Subcutaneous adipose tissue (tissue), 4 donors: Measurements from ENCODE around the gene ELL. TPM values are rescaled to one million over a fixed set of nuclear protein-coding genes. Genes with fewer than 3 reads are reported as not detected.

Source experiments
- CTCF ChIP-seq: fragments of 450-650 bp; IDR thresholded peaks from one replicate; pipeline ENCODE4 v1.5.1; 2016; ENCODE audit warnings: low read depth, mild to moderate bottlenecking, control low read depth, antibody characterized with exemption, moderate library complexity
- total RNA-seq, 4 donors: library from RNA; depleted of rRNA; stranded (reverse); fragments of >200 nt; gene quantifications; one replicate each; pipeline ENCODE4 v1.1.0, GENCODE V29; 2016

ELL gene
- total RNA-seq, 4 donors from 2014 or later: 14.3 to 16.1 (median 15.3) TPM

GRCh38 chr19:18476507-18477041 is 45.3 kb downstream of the ELL start:
- TF ChIP-seq CTCF: no peak

DNA sequence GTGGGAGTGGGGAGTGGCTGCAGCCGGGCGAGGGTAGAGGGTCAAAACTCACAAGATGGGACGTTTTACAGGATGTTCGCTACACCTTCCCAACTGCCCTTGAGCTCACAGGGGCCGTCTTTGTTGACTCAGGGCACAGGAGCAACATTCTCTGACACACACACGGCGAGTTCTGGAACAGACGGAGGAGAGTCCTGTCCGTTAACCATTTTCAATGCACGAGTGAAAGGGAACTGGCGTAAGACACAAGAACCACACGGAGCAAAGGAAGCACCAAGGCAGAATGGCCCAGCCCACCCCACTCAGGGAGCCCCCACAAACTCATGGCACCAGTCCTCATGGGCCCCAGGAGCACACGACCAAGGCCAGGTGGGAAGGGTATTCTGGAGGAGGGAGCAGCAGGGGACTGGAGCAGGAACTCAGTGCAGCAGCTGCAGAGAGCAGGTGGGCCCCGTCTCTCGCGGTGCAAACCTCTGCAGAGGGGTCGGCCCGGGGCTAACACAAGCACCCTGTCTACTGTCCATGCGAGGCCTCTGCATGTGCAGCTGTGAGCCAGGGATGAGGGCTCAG is 46.0 kb downstream of the ELL start:
- no peak for TF ChIP-seq CTCF

DNA sequence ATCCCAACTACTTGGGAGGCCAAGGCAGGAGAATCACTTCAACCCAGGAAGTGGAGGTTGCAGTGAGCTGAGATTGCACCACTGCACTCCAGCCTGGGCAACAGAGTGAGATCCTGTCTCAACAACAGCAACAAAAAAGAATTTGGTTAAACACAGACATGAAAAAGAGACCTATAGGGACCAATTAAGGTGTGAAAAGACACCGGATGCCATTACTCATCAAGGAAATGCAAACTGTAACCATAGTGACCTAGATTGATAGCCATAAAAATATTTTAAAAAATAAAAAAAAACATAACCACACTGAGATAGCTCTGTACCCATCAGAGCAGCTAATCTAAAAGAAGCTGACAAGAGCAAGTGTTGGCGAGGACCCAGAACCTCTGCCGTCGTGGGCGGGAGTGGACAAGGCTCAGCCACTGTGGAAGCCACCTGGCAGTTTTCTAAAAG is 46.8 kb downstream of the ELL start:
- no peak for TF ChIP-seq CTCF

DNA sequence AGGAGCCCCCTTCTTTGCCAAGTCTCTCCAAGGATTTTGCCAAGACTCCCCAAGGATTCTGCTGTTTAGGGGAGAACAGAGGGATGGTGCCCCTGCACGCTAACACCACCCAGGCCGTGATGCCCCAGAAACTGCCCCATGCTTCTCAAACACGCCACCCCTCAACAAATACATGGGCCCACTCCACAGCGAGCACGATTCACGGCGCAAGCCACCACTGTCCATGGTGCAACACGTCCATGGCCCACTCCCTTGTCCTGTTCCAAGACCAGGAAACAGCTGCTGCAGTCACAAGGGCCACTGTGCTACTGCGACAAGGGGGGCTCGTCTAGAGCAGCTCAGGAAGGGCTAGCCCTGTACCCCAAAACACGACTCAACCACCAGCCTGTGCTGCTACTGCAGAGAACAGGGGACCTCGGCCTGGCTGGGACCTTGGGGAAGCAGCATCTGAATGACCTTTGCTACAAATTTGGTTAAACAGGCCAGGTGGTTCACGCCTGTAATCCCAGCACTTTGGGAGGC is 47.4 kb downstream of the ELL start:
- no peak for TF ChIP-seq CTCF

DNA sequence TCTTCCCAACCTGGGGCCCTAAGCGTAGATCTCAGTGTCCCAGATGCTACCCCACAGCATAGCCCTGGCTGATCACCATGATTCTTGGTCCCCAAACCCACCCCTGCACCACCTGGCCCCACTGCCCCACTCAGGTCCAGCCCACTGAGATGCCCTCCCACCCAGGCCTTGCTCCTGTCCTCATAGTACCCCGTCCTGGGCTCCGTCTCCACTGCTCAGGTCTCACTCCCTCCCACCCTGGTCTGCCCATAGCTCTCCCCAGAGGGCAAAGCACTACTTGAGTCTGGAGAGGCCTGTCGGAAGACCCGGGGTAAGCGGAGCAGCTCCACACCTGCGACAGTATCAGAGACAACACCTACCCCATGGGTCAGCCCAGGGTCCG is 48.2 kb downstream of the ELL start:
- TF ChIP-seq CTCF: no peak

DNA sequence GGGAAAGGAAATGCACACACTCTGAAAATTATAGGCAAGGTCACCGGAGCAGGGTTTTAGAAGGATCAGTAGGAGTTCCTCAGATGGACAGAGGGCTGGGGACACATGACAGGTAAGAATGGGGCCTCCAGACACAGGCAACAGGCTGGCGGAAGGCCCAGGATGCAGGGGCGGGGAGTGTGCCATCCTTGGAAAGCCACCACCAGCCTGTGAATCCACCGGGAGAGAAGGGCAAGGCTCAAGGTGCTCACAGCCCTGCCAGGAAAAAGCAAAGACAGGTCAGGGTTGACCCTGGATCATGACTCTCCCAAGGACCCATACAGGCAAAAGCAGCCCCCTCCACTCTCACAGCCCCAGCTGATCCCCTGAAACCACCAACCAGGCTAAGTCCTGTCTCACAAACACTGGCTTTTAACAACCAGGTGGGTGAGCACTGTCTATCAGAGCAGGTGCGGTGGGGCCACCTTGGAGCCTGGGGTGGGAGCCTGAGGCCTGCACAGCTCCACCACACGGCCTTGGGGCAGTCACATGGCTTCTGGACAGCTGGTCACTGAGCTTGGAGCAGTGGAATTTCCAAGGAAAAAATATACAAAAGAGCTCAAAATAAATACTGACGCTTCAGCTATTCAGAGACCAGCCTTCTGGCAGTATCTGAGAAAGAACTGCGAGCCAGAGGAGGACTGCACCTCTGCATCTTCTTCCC is 48.7 kb downstream of the ELL start:
- no peak for TF ChIP-seq CTCF

DNA sequence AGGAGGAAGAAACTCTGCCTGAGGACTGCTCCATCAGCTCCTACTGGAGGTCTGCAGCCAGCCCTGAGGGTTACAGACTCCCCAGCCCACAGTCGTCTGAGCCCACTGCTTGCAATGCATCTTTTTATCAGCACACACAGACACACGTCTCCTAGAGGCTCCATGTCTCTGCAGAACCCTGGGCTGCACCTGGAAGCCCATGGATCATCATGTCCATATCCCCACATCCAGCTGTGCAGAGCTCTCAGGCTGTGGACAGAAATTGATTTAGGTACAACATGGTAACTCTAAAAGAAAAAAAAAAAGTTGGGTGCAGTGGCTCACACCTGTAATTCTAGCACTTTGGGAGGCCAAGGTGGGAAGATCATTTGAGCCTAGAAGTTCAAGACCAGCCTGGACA is 51.1 kb downstream of the ELL start:
- TF ChIP-seq CTCF: no peak
